ENCODE data around the gene CSHL1.

The CSHL1 gene

GRCh38 chr17:63911041-63911635 is at the start of gene CSHL1:
CSHL1 (minus strand) TSS chr17:63911258; CDS start chr17:63911196, 62 bp downstream.
- TF ChIP-seq SUZ12 (IDR thresholded peaks at IDR 0.05; ENCODE audit: extremely low read depth, insufficient read depth, insufficient read length) (no peak), ZNF274 (IDR thresholded peaks at IDR 0.05; ENCODE audit: low read depth, low read length) (no peak), YY1 (IDR thresholded peaks at IDR 0.05; ENCODE audit: insufficient read depth, insufficient read length) (no peak)
- Histone ChIP-seq H3K4me1 (ENCODE audit: insufficient read depth, insufficient read length) (peaks cover 3% of the 10 kb centered on the region), H3K9ac (ENCODE audit: insufficient read length, low read depth) (no peak within 1 kb of the TSS), H3K36me3 (ENCODE audit: insufficient read depth, insufficient read length, low read length) (no peaks in the 10 kb centered on the region), H3K9me3 (ENCODE audit: insufficient read depth, low read length) (no peaks in the 10 kb centered on the region), H3K4me3 (ENCODE audit: insufficient read length, low read depth) (no peak within 1 kb of the TSS), H3K27me3 (ENCODE audit: insufficient read depth, insufficient read length) (no peaks in the 10 kb centered on the region)
- no peak for DNase-seq (ENCODE audit: low read depth, low spot score)

GRCh38 chr17:63960430-63960829 is 49.4 kb upstream of the CSHL1 start:
- Histone ChIP-seq H3K9me3 (ENCODE audit: insufficient read depth, low read length) (no peaks in the 10 kb centered on the region), H3K27me3 (ENCODE audit: insufficient read depth, insufficient read length) (peaks cover 6% of the 10 kb centered on the region), H3K9ac (ENCODE audit: insufficient read length, low read depth) (peak overlapping the region; percentile 46), H3K36me3 (ENCODE audit: insufficient read depth, insufficient read length, low read length) (no peaks in the 10 kb centered on the region), H3K4me1 (ENCODE audit: insufficient read depth, insufficient read length) (peaks cover 18% of the 10 kb centered on the region), H3K4me3 (ENCODE audit: insufficient read length, low read depth) (peak overlapping the region; percentile 13)
- no peak for TF ChIP-seq ZNF274 (IDR thresholded peaks at IDR 0.05; ENCODE audit: low read depth, low read length)
- TF ChIP-seq SUZ12 (IDR thresholded peaks at IDR 0.05; ENCODE audit: extremely low read depth, insufficient read depth, insufficient read length), result no peak
- no peak for TF ChIP-seq YY1 (IDR thresholded peaks at IDR 0.05; ENCODE audit: insufficient read depth, insufficient read length)
- DNase-seq (ENCODE audit: low read depth, low spot score), result no peak

- Histone ChIP-seq H3K4me3 (ENCODE audit: insufficient read length, low read depth) (peak overlapping the region; percentile 13), H3K27me3 (ENCODE audit: insufficient read depth, insufficient read length) (peaks cover 6% of the 10 kb centered on the region), H3K9ac (ENCODE audit: insufficient read length, low read depth) (peak overlapping the region; percentile 46), H3K9me3 (ENCODE audit: insufficient read depth, low read length) (no peaks in the 10 kb centered on the region), H3K4me1 (ENCODE audit: insufficient read depth, insufficient read length) (peaks cover 18% of the 10 kb centered on the region), H3K36me3 (ENCODE audit: insufficient read depth, insufficient read length, low read length) (no peaks in the 10 kb centered on the region)
- TF ChIP-seq SUZ12 (IDR thresholded peaks at IDR 0.05; ENCODE audit: extremely low read depth, insufficient read depth, insufficient read length), result no peak
- TF ChIP-seq ZNF274 (IDR thresholded peaks at IDR 0.05; ENCODE audit: low read depth, low read length), result no peak
- no peak for DNase-seq (ENCODE audit: low read depth, low spot score)
Observed at GRCh38 chr17:63960006-63960405, 48.9 kb upstream of the CSHL1 start.

GRCh38 chr17:63956296-63956920 is 45.4 kb upstream of the CSHL1 start:
- no peaks in the 10 kb centered on the region for H3K9me3 ChIP-seq (ENCODE audit: insufficient read depth, low read length)
- no peak overlapping the region for H3K9ac ChIP-seq (ENCODE audit: insufficient read length, low read depth)
- no peaks in the 10 kb centered on the region for H3K36me3 ChIP-seq (ENCODE audit: insufficient read depth, insufficient read length, low read length)
- peaks cover 6% of the 10 kb centered on the region for H3K27me3 ChIP-seq (ENCODE audit: insufficient read depth, insufficient read length)
- peaks cover 13% of the 10 kb centered on the region for H3K4me1 ChIP-seq (ENCODE audit: insufficient read depth, insufficient read length)
- TF ChIP-seq ZNF274 (IDR thresholded peaks at IDR 0.05; ENCODE audit: low read depth, low read length) (no peak), SUZ12 (IDR thresholded peaks at IDR 0.05; ENCODE audit: extremely low read depth, insufficient read depth, insufficient read length) (no peak), YY1 (IDR thresholded peaks at IDR 0.05; ENCODE audit: insufficient read depth, insufficient read length) (no peak)
- H3K4me3 ChIP-seq (ENCODE audit: insufficient read length, low read depth), result no peak overlapping the region
- DNase-seq (ENCODE audit: low read depth, low spot score), result no peak

GRCh38 chr17:63955791-63956190 is 44.7 kb upstream of the CSHL1 start:
- no peak overlapping the region for H3K4me3 ChIP-seq (ENCODE audit: insufficient read length, low read depth)
- TF ChIP-seq YY1 (IDR thresholded peaks at IDR 0.05; ENCODE audit: insufficient read depth, insufficient read length) (no peak), SUZ12 (IDR thresholded peaks at IDR 0.05; ENCODE audit: extremely low read depth, insufficient read depth, insufficient read length) (no peak), ZNF274 (IDR thresholded peaks at IDR 0.05; ENCODE audit: low read depth, low read length) (no peak)
- H3K27me3 ChIP-seq (ENCODE audit: insufficient read depth, insufficient read length), result peaks cover 6% of the 10 kb centered on the region
- no peak overlapping the region for H3K9ac ChIP-seq (ENCODE audit: insufficient read length, low read depth)
- H3K36me3 ChIP-seq (ENCODE audit: insufficient read depth, insufficient read length, low read length), result no peaks in the 10 kb centered on the region
- peaks cover 14% of the 10 kb centered on the region for H3K4me1 ChIP-seq (ENCODE audit: insufficient read depth, insufficient read length)
- no peaks in the 10 kb centered on the region for H3K9me3 ChIP-seq (ENCODE audit: insufficient read depth, low read length)
- DNase-seq (ENCODE audit: low read depth, low spot score), result no peak

GRCh38 chr17:63955232-63955631 is 44.2 kb upstream of the CSHL1 start:
- Histone ChIP-seq H3K4me1 (ENCODE audit: insufficient read depth, insufficient read length) (peaks cover 15% of the 10 kb centered on the region), H3K36me3 (ENCODE audit: insufficient read depth, insufficient read length, low read length) (no peaks in the 10 kb centered on the region), H3K9me3 (ENCODE audit: insufficient read depth, low read length) (no peaks in the 10 kb centered on the region), H3K9ac (ENCODE audit: insufficient read length, low read depth) (no peak overlapping the region), H3K27me3 (ENCODE audit: insufficient read depth, insufficient read length) (peaks cover 5% of the 10 kb centered on the region), H3K4me3 (ENCODE audit: insufficient read length, low read depth) (no peak overlapping the region)
- no peak for TF ChIP-seq ZNF274 (IDR thresholded peaks at IDR 0.05; ENCODE audit: low read depth, low read length)
- no peak for TF ChIP-seq SUZ12 (IDR thresholded peaks at IDR 0.05; ENCODE audit: extremely low read depth, insufficient read depth, insufficient read length)
- no peak for TF ChIP-seq YY1 (IDR thresholded peaks at IDR 0.05; ENCODE audit: insufficient read depth, insufficient read length)
- DNase-seq (ENCODE audit: low read depth, low spot score), result no peak

- no peak overlapping the region for H3K4me3 ChIP-seq (ENCODE audit: insufficient read length, low read depth)
- peaks cover 9% of the 10 kb centered on the region for H3K4me1 ChIP-seq (ENCODE audit: insufficient read depth, insufficient read length)
- no peak for TF ChIP-seq YY1 (IDR thresholded peaks at IDR 0.05; ENCODE audit: insufficient read depth, insufficient read length)
- TF ChIP-seq SUZ12 (IDR thresholded peaks at IDR 0.05; ENCODE audit: extremely low read depth, insufficient read depth, insufficient read length), result no peak
- no peak for TF ChIP-seq ZNF274 (IDR thresholded peaks at IDR 0.05; ENCODE audit: low read depth, low read length)
- DNase-seq (ENCODE audit: low read depth, low spot score), result no peak
- no peaks in the 10 kb centered on the region for H3K36me3 ChIP-seq (ENCODE audit: insufficient read depth, insufficient read length, low read length)
- no peak overlapping the region for H3K9ac ChIP-seq (ENCODE audit: insufficient read length, low read depth)
- H3K27me3 ChIP-seq (ENCODE audit: insufficient read depth, insufficient read length), result no peaks in the 10 kb centered on the region
- no peaks in the 10 kb centered on the region for H3K9me3 ChIP-seq (ENCODE audit: insufficient read depth, low read length)
Observed at GRCh38 chr17:63954402-63955063, 43.5 kb upstream of the CSHL1 start.
